ENCODE results near the gene FSTL3. TPM values are rescaled to one million over a fixed set of nuclear protein-coding genes. Genes with fewer than 3 reads are reported as not detected.
"Not testable (repeated sequence)": the region's sequence is repeated elsewhere in the genome, so short reads cannot be mapped to it uniquely, and the experiment has no call there.

The FSTL3 gene
- total RNA-seq, 1 donor from 2014 or later = 24.6 TPM

- not testable (repeated sequence) for DNase-seq, ATAC-seq
Measured at GRCh38 chr19:699885-700284, 23.7 kb downstream of the FSTL3 start.

GRCh38 chr19:702847-703246 lies 26.7 kb downstream of the FSTL3 start:
- DNase-seq; ATAC-seq; intact Hi-C loops (cut with micrococcal nuclease): not testable (repeated sequence)

More at GRCh38 chr19:699885-700284, 23.7 kb downstream of the FSTL3 start:
- intact Hi-C loops (cut with micrococcal nuclease) = not testable (repeated sequence)

- ATAC-seq = no peak
- no peak for DNase-seq
- intact Hi-C loops (cut with micrococcal nuclease) = no loop called here
Measured at GRCh38 chr19:703329-703650, 27.1 kb downstream of the FSTL3 start.

- peak; percentile 89 for DNase-seq
- peak; percentile 79 for ATAC-seq
- intact Hi-C loops (cut with micrococcal nuclease) = no loop called here
Measured at GRCh38 chr19:703651-704446, 27.7 kb downstream of the FSTL3 start.

GRCh38 chr19:704447-704741 lies 28.2 kb downstream of the FSTL3 start:
- ATAC-seq (no peak), DNase-seq (no peak)
- intact Hi-C loops (cut with micrococcal nuclease) = no loop called here

- DNase-seq (peak; percentile 67), ATAC-seq (peak; percentile 36)
- intact Hi-C loops (cut with micrococcal nuclease) = no loop called here
Measured at GRCh38 chr19:708154-709143, 32.3 kb downstream of the FSTL3 start, which contains the start of gene PALM. TSS of gene PALM (plus strand) at chr19:708935. CDS start at chr19:709147, 212 bp downstream.

GRCh38 chr19:709196-709964 lies 33.2 kb downstream of the FSTL3 start:
- ATAC-seq (peak; percentile 14), DNase-seq (no peak)
- intact Hi-C loops (cut with micrococcal nuclease) = no loop called here

GRCh38 chr19:709965-710571 lies 33.9 kb downstream of the FSTL3 start:
- intact Hi-C loops (cut with micrococcal nuclease) = no loop called here
- peak; percentile 71 for ATAC-seq
- DNase-seq = peak; percentile 79

- intact Hi-C loops (cut with micrococcal nuclease) = no loop called here
- DNase-seq (peak; percentile 51), ATAC-seq (peak; percentile 16)
Measured at GRCh38 chr19:710767-711166, 34.6 kb downstream of the FSTL3 start.

- intact Hi-C loops (cut with micrococcal nuclease) = no loop called here
- ATAC-seq (no peak), DNase-seq (no peak)
Measured at GRCh38 chr19:711254-711653, 35.1 kb downstream of the FSTL3 start.

- intact Hi-C loops (cut with micrococcal nuclease) = no loop called here
- DNase-seq = no peak
- ATAC-seq = no peak
Measured at GRCh38 chr19:715347-715746, 39.2 kb downstream of the FSTL3 start.

GRCh38 chr19:718251-718951 lies 42.2 kb downstream of the FSTL3 start:
- DNase-seq (no peak), ATAC-seq (peak; percentile 34)
- intact Hi-C loops (cut with micrococcal nuclease) = no loop called here

GRCh38 chr19:718991-719512 lies 42.9 kb downstream of the FSTL3 start:
- ATAC-seq = peak; percentile 80
- DNase-seq = peak; percentile 83
- intact Hi-C loops (cut with micrococcal nuclease) = no loop called here

GRCh38 chr19:719636-720344 lies 43.6 kb downstream of the FSTL3 start:
- intact Hi-C loops (cut with micrococcal nuclease) = no loop called here
- DNase-seq = no peak
- peak; percentile 14 for ATAC-seq

GRCh38 chr19:720345-721160 lies 44.4 kb downstream of the FSTL3 start:
- intact Hi-C loops (cut with micrococcal nuclease) = no loop called here
- peak; percentile 24 for ATAC-seq

GRCh38 chr19:722553-723101 lies 46.4 kb downstream of the FSTL3 start:
- DNase-seq = peak; percentile 67
- intact Hi-C loops (cut with micrococcal nuclease) = no loop called here
- peak; percentile 25 for ATAC-seq

More at GRCh38 chr19:720345-721160, 44.4 kb downstream of the FSTL3 start:
- no peak for DNase-seq
